Right ventricle myocardium inferior (tissue), 1 donor: Measurements from ENCODE around the gene BICDL1. TPM values are rescaled to one million over a fixed set of nuclear protein-coding genes. Genes with fewer than 3 reads are reported as not detected.
A peak's percentile ranks its signal among the peaks of the same experiment; 100 is the strongest.

ENCODE experiments used
- ATAC-seq: fragments of 200-7000 bp; cut with Tn5 transposase; one replicate; pipeline ENCODE4 v1.9.1; 2020; ENCODE audit warnings: mild to moderate bottlenecking, moderate library complexity
- DNase-seq: peaks from one replicate; pipeline ENCODE4 v3.0.0; 2021; ENCODE audit errors: missing footprints
- intact Hi-C: fragments of 100-400 bp; cut with DNase I; formaldehyde crosslinking; loops from one replicate; pipeline ENCODE4 v1.11.0; 2022
- total RNA-seq: library from RNA; stranded (reverse); fragmentation: NEBNext Ultra II Directional; extraction: Animal tissue kit (Norgen Biotek cat#: 25700); gene quantifications from one replicate; pipeline ENCODE4 v1.2.1, GENCODE V29; 2021
- donor health status: DM: no; HTN: yes; CAD: no; lungs with severe emphysema.

Gene BICDL1
- total RNA-seq, 1 donor from 2014 or later = 0.87 TPM

DNA sequence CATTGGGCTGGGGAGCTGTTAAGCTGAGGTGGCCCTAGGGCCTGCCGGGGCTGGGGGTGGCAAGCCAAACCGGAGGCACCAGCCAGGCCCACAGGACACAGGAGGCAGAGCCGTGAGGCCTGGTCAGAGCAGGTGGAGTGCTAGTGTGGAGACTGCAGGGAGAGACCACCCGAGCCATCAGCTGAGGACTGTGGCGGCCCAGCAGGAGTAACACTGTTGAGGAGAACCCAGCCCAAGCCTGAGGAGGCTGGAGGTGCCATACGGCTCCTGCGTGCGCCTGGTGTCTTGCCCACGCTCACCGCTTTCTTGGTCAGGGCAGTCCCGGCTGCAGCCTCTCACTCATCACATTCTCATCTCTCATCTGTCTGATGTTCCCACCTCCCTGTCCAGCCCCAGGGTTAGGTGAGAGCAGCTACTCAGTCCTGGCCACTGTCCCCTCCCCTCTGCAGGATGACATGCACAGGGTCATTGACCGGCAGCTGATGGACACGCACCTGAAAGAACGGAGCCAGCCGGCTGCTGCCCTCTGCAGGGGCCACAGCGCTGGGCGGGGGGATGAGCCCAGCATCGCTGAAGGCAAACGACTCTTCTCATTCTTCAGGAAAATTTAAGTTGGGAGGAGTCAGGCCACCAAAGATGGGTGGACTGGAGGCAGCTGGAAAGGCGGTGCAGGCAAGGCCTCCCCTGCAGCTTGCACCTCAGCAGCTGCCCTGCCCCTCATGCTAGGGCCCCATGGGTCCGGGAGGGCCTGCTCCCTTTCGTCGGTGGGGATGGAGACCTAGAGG, 103.7 kb downstream of the BICDL1 start:
- peak; percentile 49 for DNase-seq
- intact Hi-C loops = no loop called here
- ATAC-seq = no peak

DNA sequence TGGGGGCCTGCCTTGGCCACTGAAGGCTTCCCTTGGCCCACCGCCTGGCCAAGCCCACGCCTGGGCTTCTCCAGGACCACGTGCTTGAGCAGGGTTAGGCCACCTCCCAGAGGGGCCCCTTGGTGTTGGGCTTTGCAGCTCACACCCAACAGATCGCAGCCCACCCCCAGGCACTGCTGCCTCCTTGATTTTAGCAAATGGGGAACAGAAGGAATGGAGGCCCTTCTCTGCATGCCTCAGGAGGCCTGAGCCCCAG, 104.2 kb downstream of the BICDL1 start:
- DNase-seq = no peak

DNA sequence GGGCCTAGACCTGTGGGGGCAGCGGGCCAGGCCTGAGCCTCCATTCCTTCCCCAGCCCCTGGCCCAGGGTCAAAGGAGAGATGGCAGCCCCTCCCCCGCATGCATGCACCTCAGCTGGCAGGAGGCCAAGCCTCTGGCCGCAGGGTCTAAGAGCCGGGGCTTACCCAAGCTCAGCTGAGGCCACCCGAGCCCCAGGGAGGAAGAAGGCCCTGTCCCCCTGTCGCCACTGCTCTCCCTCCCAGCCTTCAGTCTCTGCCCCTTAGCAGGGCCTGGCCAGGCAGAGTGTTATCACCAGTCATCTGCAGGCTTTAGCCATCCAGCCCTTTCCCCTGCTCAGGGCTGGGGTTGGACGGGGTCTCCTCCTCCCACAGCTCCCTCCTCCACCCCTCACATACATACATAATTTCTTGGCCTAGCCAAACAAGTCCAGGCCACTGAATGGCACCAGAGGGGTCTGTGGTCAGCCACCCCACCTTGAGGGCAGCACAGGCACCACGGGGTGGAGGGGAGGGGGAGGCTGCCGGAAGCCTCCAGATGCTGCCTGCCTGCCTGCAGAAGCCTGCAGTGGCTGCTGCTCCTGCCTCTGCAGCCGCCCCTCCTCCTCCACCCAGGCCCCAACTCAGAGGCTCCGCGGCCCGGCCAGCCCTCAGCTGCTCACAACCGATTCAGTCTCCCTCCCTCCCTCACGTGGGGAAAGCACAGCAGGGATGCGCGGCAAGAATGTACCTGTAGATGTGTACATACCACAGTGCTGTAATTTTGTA, 104.7 kb downstream of the BICDL1 start:
- intact Hi-C loops = no loop called here
- peak; percentile 61 for DNase-seq
- no peak for ATAC-seq

More for the DNA sequence above, 104.2 kb downstream of the BICDL1 start:
- ATAC-seq = no peak
- intact Hi-C loops = no loop called here

DNA sequence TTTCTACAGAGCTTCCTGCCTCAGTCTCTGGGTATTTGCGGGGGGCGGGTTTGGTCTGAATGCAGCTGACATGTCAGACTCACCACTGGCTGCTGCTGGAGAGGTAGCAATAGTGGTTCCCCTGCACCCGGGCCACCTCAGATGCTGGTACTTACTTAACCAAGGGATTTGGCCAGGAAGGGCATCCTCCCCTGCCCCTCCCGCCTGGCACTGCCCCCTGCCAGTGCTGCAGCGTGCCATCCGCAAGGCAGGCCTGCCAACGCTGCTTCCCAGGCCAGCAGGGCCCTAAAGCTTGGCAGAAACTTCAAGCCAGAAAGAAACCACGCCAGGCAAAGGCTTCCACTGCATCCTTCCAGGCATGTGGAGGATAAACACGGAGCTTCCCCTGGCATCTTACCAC, 105.4 kb downstream of the BICDL1 start:
- DNase-seq = peak; percentile 53
- intact Hi-C loops = no loop called here
- peak; percentile 37 for ATAC-seq

DNA sequence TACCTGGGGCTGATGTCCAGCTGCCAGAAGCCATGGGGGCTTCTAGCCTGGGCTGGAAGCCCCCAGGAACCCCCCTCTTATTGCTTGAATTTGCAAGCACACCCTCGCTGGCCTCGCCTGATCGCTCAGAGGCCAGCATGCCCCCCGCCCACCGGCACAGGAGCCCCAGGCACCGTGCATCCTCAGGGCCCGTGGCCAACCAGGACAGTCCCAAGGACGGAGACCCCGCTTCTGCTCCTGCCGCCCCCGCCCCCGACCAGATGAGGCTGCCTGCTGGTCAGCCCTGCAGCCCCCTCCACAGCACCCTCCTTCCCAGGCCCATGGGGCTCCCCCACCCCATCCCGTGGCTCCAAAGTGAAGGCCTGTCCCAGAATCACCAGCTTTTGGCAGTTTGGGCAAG, 106.3 kb downstream of the BICDL1 start:
- ATAC-seq = no peak
- intact Hi-C loops = no loop called here
- DNase-seq = peak; percentile 33

DNA sequence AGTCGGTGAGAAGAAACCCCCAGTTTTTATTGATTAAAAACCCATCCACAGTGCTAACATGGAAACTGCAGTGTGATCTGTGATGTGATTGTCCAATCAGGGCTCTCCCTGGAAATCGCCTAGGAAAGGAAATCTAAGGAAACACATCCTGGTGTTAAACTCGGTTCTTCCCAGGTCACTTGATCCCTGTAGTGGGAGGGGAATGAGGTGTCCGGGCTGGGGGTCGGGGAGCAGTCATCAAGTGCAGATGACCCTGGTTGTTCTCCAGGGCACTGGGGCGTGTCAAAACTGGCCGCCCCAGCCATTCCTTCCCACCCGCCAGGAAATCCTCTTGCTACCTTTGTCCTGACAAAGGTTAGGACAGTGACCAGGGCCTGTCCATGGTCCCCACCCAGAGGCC, 106.7 kb downstream of the BICDL1 start:
- no peak for ATAC-seq
- intact Hi-C loops = no loop called here
- peak; percentile 3 for DNase-seq

DNA sequence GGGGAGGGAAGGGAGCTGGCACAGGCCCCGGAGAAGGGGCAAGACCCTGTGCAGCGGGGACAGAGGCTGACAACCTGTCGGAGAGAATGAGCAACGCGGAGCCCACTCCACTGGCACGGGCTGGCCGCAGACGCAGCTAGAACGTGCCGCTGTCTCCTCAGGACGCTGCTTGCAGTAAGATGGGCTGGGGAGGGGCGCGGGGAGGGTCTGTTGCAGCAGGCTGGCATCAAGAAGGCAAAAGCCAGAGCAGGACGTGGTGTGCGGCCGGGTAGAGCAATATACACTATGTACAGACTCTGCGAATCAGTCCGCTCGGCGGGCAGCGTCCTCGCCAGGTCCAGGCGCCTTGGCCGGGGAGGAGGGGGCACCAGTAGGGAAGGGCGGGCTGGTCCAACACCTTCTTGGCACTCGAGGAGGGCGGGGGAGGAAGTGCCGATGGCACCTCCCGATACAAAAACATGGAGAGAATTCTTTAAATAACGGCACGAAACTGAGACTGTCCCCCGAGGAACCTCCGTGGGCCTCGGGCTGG, 107.7 kb downstream of the BICDL1 start:
- ATAC-seq (no peak), DNase-seq (peak; percentile 44)
- intact Hi-C loops = no loop called here

DNA sequence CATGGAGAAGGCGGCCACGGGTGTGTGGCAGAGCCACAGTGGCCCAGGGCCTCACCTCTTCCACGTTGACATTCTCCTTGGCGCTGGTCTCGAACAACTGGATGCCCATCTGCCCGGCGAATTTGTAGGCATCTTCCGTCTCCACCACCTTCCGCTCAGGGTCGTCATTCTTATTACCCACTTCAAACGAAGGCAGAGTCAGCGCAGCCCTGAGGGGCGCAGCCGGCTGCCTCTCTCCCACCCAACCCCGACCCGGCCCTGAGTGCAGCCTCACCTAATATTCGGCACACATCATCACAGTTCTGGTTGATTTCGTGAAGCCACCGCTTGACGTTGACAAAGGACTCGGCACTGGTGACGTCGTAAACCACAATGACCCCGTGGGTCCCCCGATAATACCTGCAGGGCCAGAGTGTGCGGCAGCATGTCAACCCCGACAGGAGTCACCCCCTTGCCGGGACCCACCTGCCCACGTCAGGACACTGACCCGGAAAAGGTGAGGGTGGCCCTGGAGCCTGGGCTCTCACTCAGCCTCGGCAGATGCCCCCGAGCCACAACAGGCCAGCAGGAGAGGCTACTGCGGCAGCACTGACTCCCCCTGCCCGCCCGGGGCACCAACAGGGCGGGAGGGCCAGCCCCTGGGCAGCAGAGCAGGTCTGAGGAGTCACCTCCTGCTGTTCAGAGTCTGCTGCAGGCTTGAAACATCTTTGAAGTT, 109.9 kb downstream of the BICDL1 start:
- intact Hi-C loops = no loop called here
- no peak for ATAC-seq
- no peak for DNase-seq

DNA sequence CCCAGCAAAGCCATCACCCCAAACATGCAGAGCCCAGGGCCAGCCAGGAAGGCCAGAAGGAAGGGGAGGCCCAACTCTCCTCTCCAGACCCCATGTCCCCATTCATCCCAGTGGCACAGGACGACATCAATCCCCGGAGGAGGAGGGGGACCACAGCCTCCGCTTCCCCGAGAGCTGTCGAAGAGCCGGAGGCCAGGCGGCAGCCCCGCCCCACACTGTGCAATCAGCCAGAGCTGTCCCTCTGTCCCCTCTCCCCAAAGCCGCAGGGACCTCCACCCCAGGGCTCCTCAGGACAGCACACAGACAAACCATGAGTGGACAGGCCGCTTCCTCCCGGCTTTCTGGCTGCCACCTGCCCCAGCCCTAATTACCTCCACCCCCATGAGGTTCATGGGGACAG, 110.7 kb downstream of the BICDL1 start:
- intact Hi-C loops = no loop called here
- ATAC-seq (no peak), DNase-seq (peak; percentile 60)

DNA sequence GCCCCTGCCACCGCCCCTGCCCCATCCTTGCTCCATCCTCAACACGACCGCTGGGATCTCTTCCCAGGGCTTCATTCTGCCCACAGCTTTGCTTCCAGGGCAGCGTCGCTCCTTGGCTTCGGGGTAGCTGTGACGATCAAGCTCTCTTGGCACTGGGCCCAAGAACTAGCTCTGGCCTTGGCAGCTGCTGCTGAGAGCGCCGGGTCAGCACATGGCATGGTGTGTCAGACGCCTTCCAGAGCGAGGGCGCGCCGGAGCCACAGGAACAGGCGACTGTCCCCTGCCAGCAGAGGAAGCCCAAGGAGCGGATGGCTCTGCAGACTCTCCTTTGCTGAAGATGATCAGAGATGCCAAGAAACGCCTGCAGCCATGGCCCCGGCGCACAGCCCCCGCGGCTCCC, 111.6 kb downstream of the BICDL1 start:
- ATAC-seq = peak; percentile 81
- peak; percentile 83 for DNase-seq
- intact Hi-C loops = no loop called here

DNA sequence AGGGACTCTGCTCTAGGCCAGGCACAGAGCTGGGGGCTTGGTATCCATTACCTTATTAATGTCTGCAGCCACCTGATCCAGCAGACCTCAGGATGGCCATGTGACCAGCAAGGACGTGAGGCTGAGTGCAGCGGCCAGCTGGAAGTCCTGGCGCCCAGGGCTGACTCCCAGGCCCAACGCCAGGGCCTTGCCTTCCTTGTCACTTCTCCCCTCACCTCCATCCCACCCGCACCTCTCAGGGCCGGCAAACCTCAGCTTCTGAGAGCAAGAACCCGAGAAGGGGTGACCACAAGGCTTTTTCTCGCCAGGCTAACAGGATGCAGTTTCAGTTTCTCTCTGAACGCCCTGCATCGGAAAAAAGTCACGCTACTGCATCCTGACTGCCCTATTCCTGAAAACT, 112.1 kb downstream of the BICDL1 start:
- intact Hi-C loops = no loop called here
- ATAC-seq = peak; percentile 43
- DNase-seq = peak; percentile 52

DNA sequence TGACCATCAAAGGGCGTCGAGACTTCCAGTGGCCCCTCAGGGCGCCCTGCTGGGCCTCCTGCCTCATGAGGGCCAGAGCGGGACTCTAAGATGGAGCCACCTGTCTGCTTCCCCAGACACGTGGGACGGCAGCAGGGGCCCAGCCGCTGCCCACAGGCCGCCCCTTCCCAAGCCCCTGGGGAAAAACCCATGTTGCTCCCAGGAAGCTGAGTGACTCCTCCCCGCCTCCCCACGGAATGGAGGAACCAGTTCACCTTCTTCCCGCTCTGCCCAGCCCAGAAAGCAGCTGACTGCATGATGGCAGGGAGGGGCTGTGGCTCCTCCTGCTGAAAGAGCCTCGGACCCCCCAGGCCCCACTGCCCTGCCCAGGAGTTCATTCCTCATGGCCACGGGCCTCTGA, 112.6 kb downstream of the BICDL1 start:
- intact Hi-C loops = no loop called here
- ATAC-seq = no peak
- DNase-seq = peak; percentile 34

DNA sequence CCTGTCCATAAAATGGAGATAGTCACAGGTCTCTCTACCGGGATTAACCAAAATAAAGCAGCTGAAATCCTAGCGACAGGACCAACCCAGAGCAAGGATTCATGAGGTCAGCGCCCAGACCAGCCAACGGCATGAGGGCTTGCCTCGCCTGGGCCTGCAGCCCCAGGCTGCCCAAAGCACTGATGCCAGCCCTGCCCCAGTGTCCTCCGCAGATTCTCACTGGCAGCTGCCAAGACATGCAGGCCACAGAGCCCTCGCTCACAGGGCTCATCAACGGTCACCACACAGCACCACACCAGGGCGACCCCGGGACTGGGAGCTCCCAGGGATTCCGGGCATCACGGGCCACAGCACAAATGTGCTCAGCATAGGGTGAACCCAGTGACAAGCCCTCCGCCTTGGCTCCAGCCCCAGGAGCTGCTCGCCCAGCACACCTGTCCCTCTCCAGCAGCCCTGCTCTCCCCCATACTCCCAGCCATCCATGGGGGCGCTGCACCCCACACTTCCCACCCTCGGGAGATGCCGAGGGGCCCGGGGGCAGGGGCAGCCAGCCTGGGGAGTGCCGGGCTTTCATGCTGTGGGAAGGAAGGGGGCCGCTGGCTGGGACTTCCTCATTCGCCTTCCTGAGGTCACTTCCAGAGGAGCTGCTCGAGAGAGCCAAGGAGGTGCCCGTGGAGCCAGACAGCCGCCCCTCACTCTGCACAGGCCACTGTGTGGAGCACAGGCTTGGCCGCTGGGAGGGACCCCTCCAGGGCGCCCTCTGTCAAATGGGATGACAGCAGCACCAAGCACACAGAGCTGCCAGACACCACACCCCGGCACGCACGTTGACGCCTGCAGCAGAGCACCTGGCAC, 113.4 kb downstream of the BICDL1 start:
- no peak for ATAC-seq
- intact Hi-C loops = no loop called here
- peak; percentile 66 for DNase-seq

DNA sequence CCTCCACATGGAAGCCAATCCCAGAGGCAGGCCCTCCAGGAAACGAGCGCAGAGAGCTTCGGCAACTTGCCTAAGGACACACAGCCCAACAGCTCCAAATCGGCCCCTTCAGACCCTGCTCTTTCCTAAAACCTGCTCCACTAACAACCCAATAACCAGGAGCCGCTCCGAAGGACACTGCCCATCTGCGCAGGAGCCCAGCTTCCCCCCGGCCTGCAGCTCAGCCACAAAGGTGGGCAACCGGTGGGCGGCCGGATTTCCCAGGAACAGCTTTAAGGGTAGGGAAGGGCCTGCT, 114.0 kb downstream of the BICDL1 start:
- intact Hi-C loops = no loop called here
- no peak for DNase-seq
- no peak for ATAC-seq

DNA sequence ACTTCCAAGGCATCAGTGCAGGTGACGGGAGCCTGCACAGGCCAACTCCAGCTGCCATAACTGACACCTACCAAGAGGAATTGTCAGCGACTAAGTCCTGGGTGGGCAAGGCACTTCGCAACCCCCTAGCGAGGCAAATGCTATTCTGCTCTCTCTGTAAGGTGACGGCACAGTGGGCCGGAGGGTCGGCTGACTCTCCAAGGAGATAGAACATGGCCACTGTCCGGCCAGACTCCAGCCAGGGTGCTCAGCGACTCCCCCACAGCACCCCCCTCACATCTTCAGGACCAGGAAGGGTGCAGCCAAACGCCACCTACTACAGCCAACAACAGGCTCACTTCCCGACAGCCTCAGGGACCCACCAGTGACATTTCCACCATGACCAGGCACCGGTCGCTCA, 114.3 kb downstream of the BICDL1 start:
- intact Hi-C loops = no loop called here
- no peak for ATAC-seq
- no peak for DNase-seq

DNA sequence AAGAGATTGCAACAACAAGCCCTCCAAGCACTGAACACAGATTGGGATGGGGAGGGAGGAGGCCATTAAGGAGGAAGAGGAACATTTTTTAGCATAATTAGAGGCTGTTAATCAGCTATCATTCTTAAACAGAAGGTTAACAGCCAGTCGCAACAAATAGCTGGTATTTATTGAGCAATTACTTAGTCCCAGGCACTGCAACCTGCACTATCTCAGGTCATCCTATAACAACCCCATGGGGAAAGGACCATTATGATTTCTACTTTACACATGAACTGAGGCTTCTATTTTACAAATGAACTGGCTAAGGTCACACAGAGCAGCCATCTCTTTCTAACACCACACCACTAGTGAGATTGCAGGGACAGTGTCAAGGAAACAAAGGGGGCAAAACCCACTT, 117.1 kb downstream of the BICDL1 start:
- intact Hi-C loops = no loop called here
- DNase-seq (no peak), ATAC-seq (no peak)

DNA sequence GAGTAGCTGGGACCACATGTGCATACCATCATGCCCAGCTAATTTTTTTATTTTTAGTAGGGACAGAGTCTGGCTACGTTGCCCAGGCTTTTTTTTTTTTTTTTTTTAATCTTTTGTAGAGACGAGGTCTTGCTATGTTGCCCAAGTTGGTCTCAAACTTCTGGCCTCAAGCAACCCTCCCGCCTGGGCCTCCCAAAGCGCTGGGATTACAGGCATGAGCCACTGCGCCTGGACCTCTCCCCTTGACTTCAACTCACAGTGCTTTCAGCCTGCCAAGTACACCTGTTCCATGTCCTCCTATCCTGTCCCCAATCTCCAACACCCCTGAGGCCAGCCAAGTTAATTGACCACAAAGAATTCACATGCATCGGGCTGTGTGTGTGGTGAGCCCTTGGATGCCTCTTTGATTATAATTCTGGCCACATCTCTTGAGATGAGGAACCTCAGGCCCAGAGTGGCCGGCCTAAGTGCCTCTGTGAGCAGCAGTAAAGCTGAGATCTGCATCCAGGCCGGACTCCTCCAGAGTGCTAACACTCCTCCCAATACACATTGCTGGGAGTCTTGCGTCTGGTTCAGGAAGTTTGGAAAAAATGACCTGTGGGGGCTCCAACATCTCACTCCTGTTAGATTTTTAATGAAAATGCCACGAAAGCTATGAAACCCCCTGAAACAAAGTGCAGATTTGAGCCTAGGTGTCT, 120.7 kb downstream of the BICDL1 start:
- intact Hi-C loops = no loop called here

More for the DNA sequence above, 120.7 kb downstream of the BICDL1 start:
- DNase-seq (no peak), ATAC-seq (no peak)
